HG03039 (cell line): Measurements from ENCODE around the gene TMED6.

Source experiments
- ATAC-seq: cut with Tn5 transposase; IDR thresholded peaks from one replicate; pipeline ENCODE4 v1.9.1; 2021; ENCODE audit warnings: mild to moderate bottlenecking, moderate library complexity; ENCODE audit not compliant: unreplicated experiment

TMED6 gene

DNA sequence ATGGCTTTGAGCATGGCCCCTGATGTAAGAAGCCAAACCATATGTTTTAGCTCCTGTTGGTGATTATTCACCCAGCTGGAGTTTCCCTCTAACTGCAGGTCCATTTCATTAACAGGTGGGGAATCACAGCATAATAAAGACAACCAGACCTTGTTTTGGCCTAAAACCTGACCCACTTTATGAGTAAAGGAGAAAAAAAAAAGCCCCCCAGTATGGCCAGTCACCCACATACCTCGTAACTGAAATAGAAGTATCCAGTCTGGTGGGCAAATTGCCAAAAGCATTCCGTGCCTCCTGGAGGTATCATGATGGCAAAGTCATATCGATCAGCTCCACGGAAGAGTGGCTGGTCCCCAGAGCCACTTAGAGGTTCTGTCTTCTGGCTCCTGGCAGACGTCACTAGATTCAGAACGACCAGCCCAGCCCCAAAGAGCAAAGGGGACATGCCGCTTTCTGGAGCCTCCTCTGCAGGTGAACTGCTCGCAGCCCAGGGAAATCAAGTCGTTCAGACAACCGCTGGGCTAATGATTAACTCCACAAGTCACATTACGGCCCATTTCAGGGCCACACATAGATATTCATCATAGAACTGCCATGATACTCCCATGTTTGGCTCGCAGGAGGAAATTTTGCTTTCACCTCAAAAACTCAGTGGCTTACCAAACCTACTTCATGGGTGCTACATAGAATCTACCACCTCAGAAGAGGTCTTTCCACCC is at the start of gene TMED6:
TSS of gene TMED6 (minus strand) at position 478 of the 719 bp plus-strand sequence. CDS start at position 445, 33 bp downstream.
- ATAC-seq: no peak

DNA sequence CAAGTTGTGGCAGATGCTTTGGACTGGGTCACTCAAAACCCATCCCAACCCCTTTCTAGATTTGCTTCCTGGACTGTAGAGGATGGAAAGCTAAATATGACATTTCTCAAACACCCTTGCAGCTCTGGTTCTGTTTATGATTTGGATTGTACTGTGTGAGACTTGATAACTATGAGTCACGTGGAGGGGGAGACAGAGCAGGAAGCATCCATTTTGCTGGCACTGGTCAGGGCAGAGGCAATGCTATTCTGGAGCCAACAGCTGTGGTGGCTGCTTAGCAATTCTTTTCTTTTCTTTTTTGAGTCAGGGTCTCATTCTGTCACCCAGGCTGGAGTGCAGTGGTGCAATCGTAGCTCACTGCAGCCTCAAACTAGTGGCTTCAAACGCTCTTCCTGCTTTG is 47.8 kb upstream of the TMED6 start:
- no peak for ATAC-seq

DNA sequence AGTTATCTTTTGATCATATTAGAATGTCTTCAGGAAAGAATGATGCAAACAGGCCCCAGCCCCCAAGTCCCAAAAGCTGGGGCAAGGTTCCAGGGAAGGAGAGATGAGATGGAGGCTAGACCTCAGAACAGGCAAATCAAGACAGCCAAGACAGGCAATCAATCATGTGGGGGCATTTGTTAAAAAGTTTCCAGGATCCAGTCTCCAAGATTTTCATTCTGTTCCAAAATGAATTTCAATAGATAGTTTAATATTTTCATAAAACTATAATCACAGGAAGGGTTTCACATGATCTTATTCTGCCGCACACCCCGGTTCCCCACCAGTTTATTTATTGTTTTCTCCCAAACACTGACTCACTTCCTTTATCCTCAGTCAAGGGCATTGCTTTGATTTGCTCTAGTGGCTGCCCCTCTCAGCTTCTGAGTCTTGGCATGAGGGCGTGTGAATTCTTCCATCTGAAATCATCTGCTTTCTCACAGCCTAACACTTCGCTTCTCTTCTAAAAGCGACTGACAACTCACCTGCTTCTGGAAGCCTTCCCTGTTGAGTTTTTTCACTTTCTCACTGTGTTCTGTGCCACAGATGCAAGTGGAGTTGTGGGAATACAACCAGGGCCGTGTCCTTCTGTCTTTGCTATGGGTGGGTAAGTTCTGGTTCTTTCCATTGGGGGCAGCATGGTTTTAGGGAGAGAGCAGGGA is 46.4 kb upstream of the TMED6 start:
- ATAC-seq: no peak

DNA sequence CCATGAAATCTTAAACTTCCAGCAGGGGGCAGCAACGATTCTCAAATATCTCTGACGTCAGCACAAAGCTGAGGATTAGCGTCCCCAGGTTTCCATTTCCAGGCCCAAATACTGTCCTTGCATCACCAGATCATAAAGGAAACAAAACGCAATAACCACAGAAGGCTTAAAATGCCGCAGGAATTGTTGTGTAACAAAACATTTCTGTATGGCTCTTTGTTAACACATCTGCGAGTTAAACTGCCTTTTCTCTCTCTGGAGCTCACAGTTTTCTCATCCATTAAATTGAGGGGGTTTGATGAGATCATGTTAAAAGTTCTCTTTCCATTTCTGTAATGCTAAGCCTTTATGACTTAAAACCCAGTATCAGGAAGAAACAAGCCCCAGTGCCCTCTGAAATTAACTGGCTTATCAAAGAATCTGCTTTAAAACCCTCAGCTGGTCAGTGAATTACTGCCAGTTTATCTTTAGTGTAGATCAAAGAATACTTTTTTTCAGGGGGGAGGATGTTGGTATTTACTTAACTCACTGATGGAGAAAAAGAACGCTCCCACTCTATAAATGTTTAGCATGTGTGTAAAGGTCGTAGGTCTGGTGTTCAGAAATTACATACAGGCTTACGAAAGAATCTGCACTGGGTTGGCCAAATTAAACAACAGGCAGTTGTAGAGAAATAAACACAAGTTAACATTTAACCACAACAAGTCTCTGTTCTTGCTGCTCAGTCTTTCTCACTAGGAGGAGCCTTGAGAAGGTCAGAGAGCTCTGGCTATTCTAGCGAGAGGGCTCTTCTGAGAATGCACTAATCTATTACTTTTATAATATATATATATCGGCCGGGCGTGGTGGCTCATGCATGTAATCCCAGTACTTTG is 44.8 kb upstream of the TMED6 start:
- no peak for ATAC-seq

DNA sequence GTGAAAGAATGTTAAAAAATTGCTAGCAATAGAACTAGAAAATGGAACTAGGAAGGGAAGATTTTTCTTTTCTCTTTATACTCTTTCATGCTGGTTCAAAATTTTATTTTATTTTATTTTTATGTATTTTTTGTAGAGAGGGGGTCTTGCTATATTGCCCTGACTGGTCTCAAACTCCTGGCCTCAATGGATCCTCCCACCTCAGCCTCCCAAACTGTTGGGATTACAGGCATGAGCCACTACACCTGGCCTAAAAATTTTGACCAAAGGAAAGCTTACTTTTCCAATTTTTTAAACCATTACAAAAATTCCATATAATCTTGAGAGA is 44.2 kb upstream of the TMED6 start:
- no peak for ATAC-seq

DNA sequence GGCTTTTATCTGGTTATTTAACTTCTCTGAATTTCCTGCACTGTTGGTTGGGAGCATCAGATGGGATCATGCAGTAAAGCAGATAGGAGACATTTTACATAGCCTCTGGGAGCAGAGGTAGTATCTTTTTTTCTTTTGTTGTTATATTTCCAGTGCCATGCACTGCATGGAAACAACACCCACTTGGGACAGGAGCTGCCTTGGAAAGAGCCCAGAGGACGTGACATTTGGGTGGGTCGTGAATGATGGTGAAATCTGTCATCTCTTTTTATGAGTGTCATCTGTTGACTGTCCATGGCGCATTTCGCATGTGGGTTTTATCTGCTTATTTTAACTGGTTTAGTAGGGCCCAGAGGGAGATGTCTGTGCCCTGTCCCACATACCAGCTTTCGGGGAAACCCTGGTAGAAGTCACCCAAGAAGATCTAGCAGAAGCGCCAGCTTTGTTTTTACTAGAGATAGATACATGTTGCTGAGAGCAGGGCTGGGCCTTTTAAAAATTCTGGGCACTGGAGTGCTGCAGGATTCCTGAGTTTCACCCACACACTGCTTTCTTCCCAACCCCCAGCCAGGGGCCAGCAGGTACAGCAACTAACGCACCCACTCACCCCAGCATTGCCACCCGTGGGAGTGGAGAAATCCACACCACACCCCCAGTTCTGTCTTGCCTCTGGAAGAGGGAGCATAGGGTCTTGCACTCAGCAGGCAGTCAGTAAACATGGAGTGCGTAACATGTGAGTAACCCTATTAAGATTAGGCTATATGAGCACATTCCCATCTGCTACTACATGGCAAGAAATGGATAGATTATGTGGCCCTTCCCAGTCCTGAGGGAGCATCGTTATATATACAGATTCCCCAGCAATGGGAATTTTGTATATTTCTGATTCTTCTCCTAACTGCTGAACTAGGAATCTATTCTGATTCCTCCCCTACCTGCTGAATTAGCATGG is 42.6 kb upstream of the TMED6 start:
- ATAC-seq: no peak

DNA sequence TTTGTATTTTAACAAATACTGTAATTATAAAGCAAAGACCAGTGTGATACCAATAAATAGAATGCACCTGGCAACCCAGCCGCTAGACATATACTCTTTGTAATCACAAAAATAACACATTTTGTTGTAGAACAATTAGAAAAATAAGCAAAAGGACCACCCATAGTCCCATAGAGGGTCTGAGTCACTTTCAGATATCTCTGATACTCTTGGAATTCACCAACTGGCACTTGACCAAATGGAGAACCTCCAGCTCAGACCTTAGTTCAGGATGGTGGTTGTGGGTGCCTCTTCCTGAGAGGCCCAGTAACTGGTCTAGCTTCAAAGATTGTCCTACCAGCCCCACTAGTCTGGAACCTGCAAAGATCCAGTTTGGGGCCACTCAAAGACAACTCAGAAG is 35.0 kb upstream of the TMED6 start:
- ATAC-seq: no peak

DNA sequence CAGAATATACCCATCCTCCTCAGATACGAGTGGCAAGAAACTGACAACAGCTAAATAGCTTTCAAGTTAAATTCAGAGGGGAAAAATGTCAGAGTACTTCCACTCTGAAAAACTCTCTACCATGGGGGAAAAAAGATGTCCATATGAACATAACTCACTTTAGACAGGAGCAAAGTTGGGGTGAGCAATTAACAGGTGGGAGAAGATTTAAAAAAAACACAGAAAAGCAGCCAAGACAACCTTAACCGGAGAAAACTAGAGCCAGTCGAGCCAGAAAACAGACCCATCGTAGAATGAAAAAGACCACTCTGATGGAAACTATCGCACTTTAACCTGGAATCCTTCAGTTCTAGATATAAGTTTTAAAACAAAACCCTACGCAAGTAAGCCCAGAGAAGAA is 33.4 kb upstream of the TMED6 start:
- ATAC-seq: no peak

DNA sequence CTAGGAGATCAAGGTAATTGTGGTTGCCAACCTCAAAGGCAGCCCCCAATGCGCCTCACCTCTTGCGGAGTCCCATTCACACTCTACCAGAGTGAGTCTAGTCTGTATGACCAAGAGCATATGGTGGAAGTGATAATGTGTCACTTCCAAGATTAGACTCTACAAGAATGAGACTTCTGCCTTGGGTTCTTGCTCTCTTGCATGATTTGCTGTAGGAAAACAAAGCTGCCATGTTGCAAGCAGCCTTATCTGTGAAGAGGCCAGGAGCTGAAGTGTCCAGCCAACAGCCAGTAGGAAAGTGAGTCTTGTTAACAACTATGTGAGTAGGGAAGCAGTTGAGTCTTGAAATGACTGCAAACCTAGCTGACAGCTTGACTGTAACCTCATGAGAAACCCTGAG is 30.8 kb upstream of the TMED6 start:
- ATAC-seq: no peak

DNA sequence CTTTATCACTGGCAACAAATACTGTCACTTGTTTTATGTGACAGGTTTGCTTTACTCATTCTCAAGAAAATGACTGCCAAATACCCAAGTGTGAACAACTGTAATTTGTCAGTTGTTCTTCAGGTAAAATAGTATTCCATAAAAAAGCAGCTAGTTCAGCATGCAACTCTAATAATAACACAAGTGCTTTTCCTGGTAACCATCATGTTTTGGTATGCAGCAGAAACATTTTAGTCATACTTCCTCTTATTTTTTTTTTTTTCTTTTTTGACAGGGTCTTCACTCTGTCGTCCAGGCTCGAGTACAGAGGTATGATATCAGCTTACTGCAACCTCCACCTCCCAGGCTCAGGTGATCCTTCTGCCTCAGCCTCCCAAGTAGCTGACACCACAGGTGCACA is 29.6 kb upstream of the TMED6 start:
- ATAC-seq: no peak

DNA sequence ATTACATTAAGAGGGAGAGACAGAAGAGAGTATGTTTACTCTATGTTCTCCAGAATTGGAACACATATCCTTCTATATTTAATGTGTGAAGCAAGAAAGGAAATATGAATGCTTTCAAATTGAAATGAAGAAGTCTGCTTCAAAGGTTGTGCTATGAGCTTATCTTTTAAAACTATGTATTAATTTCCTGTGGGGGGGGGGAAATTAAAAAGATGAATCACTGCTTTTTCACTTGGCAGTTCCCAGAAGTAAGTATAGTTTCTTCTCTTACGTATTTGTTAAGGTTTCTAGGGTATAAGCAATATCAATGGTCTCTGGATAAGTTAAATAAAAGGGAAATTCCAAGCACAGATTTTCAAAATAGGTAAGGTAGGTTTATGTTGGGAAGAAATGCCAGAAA is 27.2 kb upstream of the TMED6 start:
- no peak for ATAC-seq

DNA sequence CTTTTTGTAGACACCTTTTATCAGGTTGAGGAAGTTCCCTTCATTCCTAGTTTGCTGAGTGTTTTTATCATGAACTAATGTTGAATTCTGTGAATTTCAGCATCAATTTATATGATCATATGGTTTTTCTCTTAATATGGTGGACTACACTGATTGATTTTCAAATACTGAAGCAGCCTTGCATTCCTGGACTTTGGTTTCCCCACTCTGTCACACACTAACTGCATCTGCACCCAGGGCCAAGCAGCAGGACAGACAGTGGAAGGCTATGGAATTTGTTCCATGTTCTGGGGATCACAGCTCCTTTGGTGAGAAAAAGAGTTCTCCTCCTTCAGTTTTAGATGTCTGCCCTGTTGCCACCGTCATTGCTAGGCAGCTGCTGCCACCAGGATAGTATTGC is 26.4 kb upstream of the TMED6 start:
- ATAC-seq: no peak

DNA sequence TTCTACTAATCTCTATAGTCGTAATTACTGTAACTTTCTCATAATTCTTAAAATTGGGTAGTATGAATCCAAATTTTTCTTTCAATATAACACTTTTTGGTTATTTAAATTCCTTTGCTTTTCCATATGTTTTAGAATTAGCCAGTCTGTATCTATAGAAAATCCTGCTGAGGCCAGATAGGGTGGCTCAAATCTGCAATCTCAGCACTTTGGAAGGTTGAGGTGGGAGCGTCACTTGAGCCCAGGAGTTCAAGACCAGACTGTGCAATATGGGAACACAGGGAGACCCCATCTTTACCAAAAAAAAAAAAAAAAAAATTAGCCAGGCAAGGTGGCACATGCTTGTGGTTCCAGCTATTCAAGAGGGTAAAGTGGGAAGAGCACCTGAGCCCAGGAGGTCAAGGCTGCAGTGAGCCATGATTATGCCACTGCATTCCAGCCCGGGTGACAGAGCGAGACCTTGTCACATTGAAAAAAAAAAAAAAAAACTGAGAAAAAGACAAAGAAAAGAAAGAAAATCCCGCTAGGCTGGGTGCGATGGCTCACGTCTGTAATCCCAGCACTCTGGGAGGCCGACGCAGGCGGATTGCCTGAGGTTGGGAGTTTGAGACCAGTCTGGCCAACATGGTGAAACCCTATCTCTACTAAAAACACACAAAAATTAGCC is 24.9 kb upstream of the TMED6 start:
- ATAC-seq: no peak

DNA sequence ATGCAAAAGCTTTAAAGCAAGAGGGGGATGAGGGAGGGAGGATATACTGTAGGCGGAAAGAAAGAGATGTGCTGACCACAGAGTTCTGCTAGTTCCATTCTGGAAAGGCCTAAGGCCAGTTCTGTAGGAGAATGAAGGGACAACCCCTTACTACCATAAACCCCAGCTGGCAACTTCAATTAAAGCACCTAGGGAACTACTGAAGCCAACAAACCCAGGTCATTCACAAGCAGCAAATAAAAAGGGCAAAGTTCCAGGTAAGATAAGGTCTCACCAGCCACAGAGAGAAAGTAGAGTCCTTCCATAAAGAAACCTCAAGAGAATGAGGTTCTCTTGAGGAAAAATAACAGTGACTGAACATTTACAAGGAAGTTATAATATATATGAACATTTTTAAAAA is 21.4 kb upstream of the TMED6 start:
- ATAC-seq: no peak

DNA sequence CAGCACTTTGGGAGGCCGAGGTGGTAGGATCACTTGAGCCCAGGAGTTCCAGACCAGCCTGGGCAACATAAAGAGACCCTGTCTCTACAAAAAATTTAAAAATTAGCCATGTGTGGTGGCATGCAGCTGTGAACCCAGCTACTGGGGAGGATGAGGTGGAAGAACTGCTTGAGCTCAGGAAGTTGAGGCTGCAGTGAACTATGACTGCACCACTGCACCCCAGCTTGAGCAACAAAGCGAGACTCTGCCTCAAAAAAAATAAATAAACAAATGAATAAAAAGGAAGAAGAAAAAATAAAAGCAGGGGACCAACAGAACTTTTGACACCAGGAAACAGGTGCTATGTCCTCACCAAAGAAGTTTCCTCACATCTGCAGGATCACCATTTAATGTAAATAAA is 20.0 kb upstream of the TMED6 start:
- ATAC-seq: no peak

DNA sequence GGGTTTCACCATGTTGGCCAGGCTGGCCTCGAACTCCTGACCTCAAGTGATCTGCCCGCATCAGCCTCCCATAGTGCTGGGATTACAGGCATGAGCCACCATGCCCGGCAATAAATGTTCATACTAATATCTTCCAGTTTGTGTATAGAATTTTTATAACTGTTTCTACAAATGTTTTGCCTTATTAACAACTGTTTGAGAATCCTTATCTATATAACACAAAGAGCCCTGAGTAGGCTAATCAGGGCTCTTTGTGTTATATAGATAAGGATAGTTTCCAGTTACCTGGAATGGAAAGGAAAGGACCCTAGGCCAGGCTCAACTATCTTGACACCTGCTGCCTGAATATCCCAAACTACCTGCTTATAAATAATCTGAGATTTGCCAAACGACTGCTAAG is 17.3 kb upstream of the TMED6 start:
- ATAC-seq: no peak

DNA sequence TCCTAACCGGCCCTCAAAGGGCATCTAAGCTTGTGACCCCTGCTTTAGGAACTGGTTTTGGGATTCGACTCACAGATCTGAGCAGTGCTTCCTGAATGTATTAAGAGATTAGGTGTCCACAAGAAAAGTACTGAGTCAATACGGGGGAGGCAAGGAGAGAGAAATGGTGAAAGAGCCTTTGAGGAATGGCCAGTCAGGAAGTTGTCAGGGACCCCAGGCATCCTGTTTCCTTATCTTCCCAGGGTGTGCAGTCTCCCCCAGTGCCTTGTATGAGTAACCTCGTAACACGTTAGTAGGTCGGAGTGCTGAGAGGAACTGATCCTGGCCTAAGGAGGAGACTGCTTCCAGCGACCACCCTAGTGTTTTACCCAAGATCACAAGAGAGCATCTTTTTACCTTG is 16.4 kb upstream of the TMED6 start:
- no peak for ATAC-seq

DNA sequence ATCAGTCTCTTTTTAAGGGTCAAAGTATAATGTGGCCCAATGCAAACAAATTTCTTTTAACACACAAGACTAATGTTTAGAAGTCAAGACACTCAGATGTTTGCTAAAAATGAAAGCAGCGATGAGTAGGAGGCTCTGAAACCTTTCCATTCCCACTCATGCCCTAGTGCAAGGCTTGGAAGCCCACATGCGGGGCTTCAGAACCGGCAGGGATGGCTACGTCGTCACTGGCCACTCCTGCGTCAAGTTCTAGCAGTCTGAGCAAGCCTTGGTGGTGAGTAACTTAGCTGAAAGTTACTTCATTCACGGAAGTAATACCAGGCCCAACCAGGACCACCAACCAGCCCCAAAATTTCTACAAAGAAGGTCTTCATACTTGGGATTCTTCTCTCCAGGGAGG is 14.8 kb upstream of the TMED6 start:
- no peak for ATAC-seq

DNA sequence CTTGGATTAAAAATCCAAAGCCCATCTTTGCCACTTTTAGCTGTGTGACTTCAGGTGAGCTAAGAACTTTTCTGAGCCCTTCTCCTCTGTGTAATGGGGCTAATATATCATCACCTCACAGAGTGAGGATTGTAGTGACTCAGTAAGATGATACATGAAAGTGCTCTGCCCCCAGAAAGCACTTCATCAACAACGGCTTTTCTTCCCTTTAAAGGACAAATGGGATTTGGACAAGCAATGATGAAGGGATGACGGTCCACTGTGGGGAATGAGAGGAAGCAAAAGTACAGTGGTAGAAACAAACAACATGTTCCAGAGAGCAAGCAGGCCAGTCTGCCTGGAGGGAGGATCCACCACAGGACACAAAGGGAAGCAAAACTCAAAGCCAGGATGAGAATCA is 14.3 kb upstream of the TMED6 start:
- ATAC-seq: no peak

DNA sequence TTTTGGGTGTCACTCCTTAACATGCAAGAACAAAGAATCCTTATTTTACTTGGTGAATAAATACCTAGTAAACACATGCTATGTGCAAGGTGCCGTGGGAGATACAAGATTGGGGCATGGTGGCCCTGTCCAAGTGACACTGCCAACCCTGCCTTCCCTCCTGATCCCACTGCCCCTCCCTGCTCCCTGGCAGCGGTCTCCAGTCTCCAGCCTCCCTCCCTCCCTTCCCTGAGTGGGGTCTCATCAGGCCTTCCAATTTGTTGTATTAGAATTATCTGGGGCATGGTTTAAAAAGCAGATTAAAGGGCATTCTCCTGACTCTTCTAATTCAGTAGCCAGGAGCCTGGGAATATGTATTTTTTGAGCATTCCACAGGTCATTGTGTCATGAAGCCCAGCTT is 12.5 kb upstream of the TMED6 start:
- ATAC-seq: no peak
